Choroid plexus epithelial cell (primary cell): ENCODE measurements around the gene NGFR.
"Not testable (repeated sequence)": the region's sequence is repeated elsewhere in the genome, so short reads cannot be mapped to it uniquely, and the experiment has no call there.

ENCODE experiments used
- DNase-seq: peaks from one replicate; pipeline ENCODE4 v3.0.0-alpha.2; 2010; ENCODE audit warnings: low read depth
- H3K4me3 ChIP-seq: 2 replicates; pipeline ENCODE4 v1.5.1; 2011; ENCODE audit warnings: low read depth, mild to moderate bottlenecking, control low read depth, low read length, moderate library complexity
- CTCF ChIP-seq: conservative IDR thresholded peaks from 2 replicates; pipeline ENCODE4 v1.5.1; 2011; ENCODE audit warnings: low read depth, mild to moderate bottlenecking, control low read depth, inconsistent platforms, low read length, moderate library complexity

The NGFR gene

GRCh38 chr17:49549691-49550678 lies 54.9 kb downstream of the NGFR start:
- DNase-seq = no peak
- no peak for TF ChIP-seq CTCF

GRCh38 chr17:49550764-49551163 lies 55.7 kb downstream of the NGFR start:
- not testable (repeated sequence) for DNase-seq, H3K4me3 ChIP-seq

More at GRCh38 chr17:49549691-49550678, 54.9 kb downstream of the NGFR start:
- no peak overlapping the region for H3K4me3 ChIP-seq

GRCh38 chr17:49551221-49552069 lies 56.4 kb downstream of the NGFR start:
- H3K4me3 ChIP-seq = no peak overlapping the region
- no peak for TF ChIP-seq CTCF
- no peak for DNase-seq

GRCh38 chr17:49552070-49552751 lies 57.1 kb downstream of the NGFR start:
- no peak for DNase-seq

GRCh38 chr17:49553676-49554335 lies 58.7 kb downstream of the NGFR start:
- no peak for TF ChIP-seq CTCF
- H3K4me3 ChIP-seq = no peak overlapping the region
- DNase-seq = no peak

More at GRCh38 chr17:49552070-49552751, 57.1 kb downstream of the NGFR start:
- no peak overlapping the region for H3K4me3 ChIP-seq
- TF ChIP-seq CTCF = no peak

- TF ChIP-seq CTCF = no peak
- no peak for DNase-seq
- H3K4me3 ChIP-seq = no peak overlapping the region
Measured at GRCh38 chr17:49554694-49555494, 59.8 kb downstream of the NGFR start.
